Spleen (tissue), 11 donors: Measurements from ENCODE around the gene PIP5K1A. TPM values are rescaled to one million over a fixed set of nuclear protein-coding genes. Genes with fewer than 3 reads are reported as not detected.
"Not testable (repeated sequence)": the region's sequence is repeated elsewhere in the genome, so short reads cannot be mapped to it uniquely, and the experiment has no call there.

ENCODE experiments used
- DNase-seq: peaks from one replicate; pipeline ENCODE4 v3.0.0-alpha.2; 2020
- H3K27ac ChIP-seq, 8 donors: fragments of 200-600 bp; sonication (generic) in 7 of 8; 1 replicate in 4 of 8; 2 replicates in 4 of 8; pipeline versions ENCODE4 v1.5.0 to v1.8.0; 2016 to 2021; ENCODE audit warnings: inconsistent platforms in 4 of 8, mild to moderate bottlenecking in 4 of 8, moderate library complexity in 1 of 8
- H3K27me3 ChIP-seq, 7 donors: fragments of 200-600 bp; sonication (generic) in 6 of 7; replicated peaks in 1 of 7; 1 replicate in 4 of 7; 2 replicates in 3 of 7; pipeline versions ENCODE4 v1.5.0 to v1.8.0; 2016 to 2021; ENCODE audit warnings: inconsistent platforms in 3 of 7, mild to moderate bottlenecking in 1 of 7
- H3K36me3 ChIP-seq, 6 donors: fragments of 200-600 bp; sonication (generic) in 5 of 6; 1 replicate in 4 of 6; 2 replicates in 2 of 6; pipeline versions ENCODE4 v1.5.0 to v1.8.0; 2016 to 2021; ENCODE audit warnings: inconsistent platforms in 2 of 6
- H3K4me1 ChIP-seq, 6 donors: fragments of 200-600 bp; sonication (generic) in 5 of 6; 1 replicate in 3 of 6; 2 replicates in 3 of 6; pipeline versions ENCODE4 v1.5.0 to v1.8.0; 2016 to 2021; ENCODE audit warnings: inconsistent platforms in 3 of 6
- H3K4me3 ChIP-seq, 8 donors: fragments of 200-600 bp; sonication (generic) in 7 of 8; 1 replicate in 4 of 8; 2 replicates in 4 of 8; pipeline versions ENCODE4 v1.5.0 to v1.8.0; 2016 to 2021; ENCODE audit warnings: inconsistent platforms in 4 of 8, mild to moderate bottlenecking in 4 of 8, moderate library complexity in 2 of 8
- H3K9me3 ChIP-seq, 8 donors: fragments of 200-600 bp; sonication (generic) in 7 of 8; 1 replicate in 4 of 8; 2 replicates in 4 of 8; pipeline versions ENCODE4 v1.5.0 to v1.8.0; 2016 to 2021; ENCODE audit warnings: inconsistent platforms in 4 of 8
- CTCF ChIP-seq, 11 experiments: fragments of 200-600 bp in 7 of 11; fragments of 450-650 bp in 4 of 11; sonication (generic) in 4 of 11; IDR thresholded peaks in 8 of 11; conservative IDR thresholded peaks in 3 of 11; 1 replicate in 7 of 11; 2 replicates in 4 of 11; pipeline versions ENCODE4 v1.4.0 to v1.8.0; 2016 to 2021; ENCODE audit warnings: antibody characterized with exemption in 11 of 11, inconsistent platforms in 4 of 11, mild to moderate bottlenecking in 1 of 11
- POLR2A ChIP-seq, 3 donors: fragments of 450-650 bp; IDR thresholded peaks; one replicate each; pipeline ENCODE4 v1.5.1; 2017; ENCODE audit warnings: antibody characterized with exemption in 3 of 3, mild to moderate bottlenecking in 1 of 3
- POLR2AphosphoS5 ChIP-seq, 3 donors: sonication (generic); formaldehyde crosslinking; IDR thresholded peaks; one replicate each; pipeline ENCODE4 v1.5.1; 2017; ENCODE audit warnings: antibody characterized with exemption in 3 of 3
- WGBS, 5 donors: extraction: QIAGEN DNeasy Blood & Tissue Kit in 3 of 5; methylation state at CpG; one replicate each; pipeline versions ENCODE4 v1.1.5 to v1.1.7; 2013 to 2018; 5-methylcytosine and 5-hydroxymethylcytosine counted together
- intact Hi-C: fragments of 100-400 bp; cut with DNase I; formaldehyde crosslinking; loops from one replicate; pipeline ENCODE4 v1.15.0; 2023; ENCODE audit warnings: low total_unique reads
- polyA plus RNA-seq, 3 donors: library from polyadenylated mRNA; stranded (reverse); fragments of 200-250 nt; gene quantifications; one replicate each; pipeline ENCODE4 v1.2.1, GENCODE V29; 2013
- total RNA-seq, 7 donors: library from RNA; depleted of rRNA in 3 of 7; stranded (reverse); fragments of >200 nt in 3 of 7; fragmentation: NEBNext Ultra II Directional in 4 of 7; extraction: Animal tissue kit (Norgen Biotek cat#: 25700) in 4 of 7; gene quantifications; one replicate each; pipeline versions ENCODE4 v1.1.0 to v1.2.1, GENCODE V29; 2016 to 2021
- donor health status: healthy with polysubstance abuse.
- donor health status: DM: no; HTN: no; CAD: no; lungs with moderate emphysema.
- donor health status: DM: no; HTN: no; CAD: no.
- donor health status: Bipolar disorder and iron deficiency.
- donor health status: healthy.
- donor health status: DM: no; HTN: no; CAD: no.
- donor health status: DM: yes; HTN: yes; CAD: no.

Gene PIP5K1A
- total and polyA plus RNA-seq, 10 donors = 12.8 to 83.6 (median 53.8) TPM

GRCh38 chr1:151184211-151184610 lies 14.1 kb upstream of the PIP5K1A start:
- Histone ChIP-seq H3K4me3 (no peak overlapping the region), H3K9me3 (no peaks in the 10 kb centered on the region), H3K4me1 (peaks cover 14 to 29% (median 21%) of the 10 kb centered on the region in 6 donors), H3K36me3 (peaks cover 4 to 78% (median 67%) of the 10 kb centered on the region in 6 donors), H3K27me3 (no peaks in the 10 kb centered on the region), H3K27ac (no peak overlapping the region)
- peak; percentile 37 for DNase-seq
- TF ChIP-seq POLR2AphosphoS5 (IDR thresholded peaks at IDR 0.05) = no peak
- no peak for TF ChIP-seq POLR2A (IDR thresholded peaks at IDR 0.05)
- no peak for TF ChIP-seq CTCF (IDR thresholded peaks at IDR 0.05 in 8 of 11, conservative IDR thresholded peaks at IDR 0.05 in 3 of 11)
- intact Hi-C loops = no loop called here
- 95 to 97% (median 95%) methylated on average over 10 of the region's 10 CpGs for WGBS, 5 donors

- Histone ChIP-seq H3K27ac (no peak overlapping the region), H3K4me3 (no peak overlapping the region), H3K36me3 (peaks cover 0 to 48% (median 37%) of the 10 kb centered on the region in 6 donors), H3K4me1 (peaks cover 16 to 42% (median 28%) of the 10 kb centered on the region in 6 donors), H3K27me3 (no peaks in the 10 kb centered on the region), H3K9me3 (no peaks in the 10 kb centered on the region)
- WGBS, 5 donors = 85 to 100% (median 95%) methylated on average over 1 of the region's 1 CpG
- intact Hi-C loops = no loop called here
- TF ChIP-seq CTCF (IDR thresholded peaks at IDR 0.05 in 8 of 11, conservative IDR thresholded peaks at IDR 0.05 in 3 of 11) = no peak
- no peak for TF ChIP-seq POLR2AphosphoS5 (IDR thresholded peaks at IDR 0.05)
- no peak for TF ChIP-seq POLR2A (IDR thresholded peaks at IDR 0.05)
- no peak for DNase-seq
Observed at GRCh38 chr1:151187205-151187604, 11.1 kb upstream of the PIP5K1A start.

GRCh38 chr1:151188667-151189066 lies 9.7 kb upstream of the PIP5K1A start:
- H3K9me3 ChIP-seq, H3K27me3 ChIP-seq, DNase-seq, intact Hi-C loops: not testable (repeated sequence)
- Histone ChIP-seq H3K4me3 (peak overlapping the region in 7 of 8 donors; percentile 71 to 95 (median 77)), H3K36me3 (peaks cover 0 to 33% (median 22%) of the 10 kb centered on the region in 6 donors), H3K27ac (peak overlapping the region in 2 of 8 donors; percentile 91), H3K4me1 (peaks cover 16 to 42% (median 28%) of the 10 kb centered on the region in 6 donors)
- WGBS, 5 donors = 80 to 85% (median 81%) methylated on average over 8 of the region's 8 CpGs

GRCh38 chr1:151189637-151190445 lies 8.5 kb upstream of the PIP5K1A start, which contains the start of gene VPS72:
Gene VPS72 (minus strand): TSS chr1:151190197. CDS start chr1:151190121, 76 bp downstream.
- peak in 7 of 11 experiments; percentile 9 to 63 (median 40) for TF ChIP-seq CTCF (IDR thresholded peaks at IDR 0.05 in 8 of 11, conservative IDR thresholded peaks at IDR 0.05 in 3 of 11)
- TF ChIP-seq POLR2A (IDR thresholded peaks at IDR 0.05) = peak in 1 of 3 donors; percentile 9
- peak; percentile 88 to 90 (median 90) for TF ChIP-seq POLR2AphosphoS5 (IDR thresholded peaks at IDR 0.05)
- no peaks in the 10 kb centered on the region for H3K9me3 ChIP-seq
- H3K4me3 ChIP-seq = peak within 1 kb of the TSS; percentile 71 to 95 (median 80)
- peaks cover 0 to 22% (median 11%) of the 10 kb centered on the region in 6 donors for H3K36me3 ChIP-seq
- intact Hi-C loops = no loop called here
- H3K4me1 ChIP-seq = peaks cover 16 to 42% (median 29%) of the 10 kb centered on the region in 6 donors
- H3K27ac ChIP-seq = peak within 1 kb of the TSS; percentile 78 to 91 (median 86)
- DNase-seq = peak; percentile 96
- no peaks in the 10 kb centered on the region for H3K27me3 ChIP-seq
- WGBS, 5 donors = 0 to 1% (median 1%) methylated on average over 42 of the region's 42 CpGs
